Left ventricle myocardium superior (tissue), 1 donor: ENCODE data around the gene ZNF471. TPM values are rescaled to one million over a fixed set of nuclear protein-coding genes. Genes with fewer than 3 reads are reported as not detected.
A peak's percentile ranks its signal among the peaks of the same experiment; 100 is the strongest.

ENCODE experiments used
- ATAC-seq: fragments of 200-7000 bp; cut with Tn5 transposase; one replicate; pipeline ENCODE4 v1.9.1; 2020; ENCODE audit warnings: mild to moderate bottlenecking, moderate library complexity
- DNase-seq: peaks from one replicate; pipeline ENCODE4 v3.0.0-alpha.2; 2020
- intact Hi-C: fragments of 100-400 bp; cut with micrococcal nuclease; formaldehyde crosslinking; loops from one replicate; pipeline ENCODE4 v1.11.0; 2022
- total RNA-seq: library from RNA; stranded (reverse); fragmentation: NEBNext Ultra II Directional; extraction: Animal tissue kit (Norgen Biotek cat#: 25700); gene quantifications from one replicate; pipeline ENCODE4 v1.2.1, GENCODE V29; 2021
- donor health status: DM: no; HTN: yes; CAD: no; lungs with severe emphysema.

ZNF471 gene
- total RNA-seq, 1 donor from 2014 or later: 7.6 TPM

DNA sequence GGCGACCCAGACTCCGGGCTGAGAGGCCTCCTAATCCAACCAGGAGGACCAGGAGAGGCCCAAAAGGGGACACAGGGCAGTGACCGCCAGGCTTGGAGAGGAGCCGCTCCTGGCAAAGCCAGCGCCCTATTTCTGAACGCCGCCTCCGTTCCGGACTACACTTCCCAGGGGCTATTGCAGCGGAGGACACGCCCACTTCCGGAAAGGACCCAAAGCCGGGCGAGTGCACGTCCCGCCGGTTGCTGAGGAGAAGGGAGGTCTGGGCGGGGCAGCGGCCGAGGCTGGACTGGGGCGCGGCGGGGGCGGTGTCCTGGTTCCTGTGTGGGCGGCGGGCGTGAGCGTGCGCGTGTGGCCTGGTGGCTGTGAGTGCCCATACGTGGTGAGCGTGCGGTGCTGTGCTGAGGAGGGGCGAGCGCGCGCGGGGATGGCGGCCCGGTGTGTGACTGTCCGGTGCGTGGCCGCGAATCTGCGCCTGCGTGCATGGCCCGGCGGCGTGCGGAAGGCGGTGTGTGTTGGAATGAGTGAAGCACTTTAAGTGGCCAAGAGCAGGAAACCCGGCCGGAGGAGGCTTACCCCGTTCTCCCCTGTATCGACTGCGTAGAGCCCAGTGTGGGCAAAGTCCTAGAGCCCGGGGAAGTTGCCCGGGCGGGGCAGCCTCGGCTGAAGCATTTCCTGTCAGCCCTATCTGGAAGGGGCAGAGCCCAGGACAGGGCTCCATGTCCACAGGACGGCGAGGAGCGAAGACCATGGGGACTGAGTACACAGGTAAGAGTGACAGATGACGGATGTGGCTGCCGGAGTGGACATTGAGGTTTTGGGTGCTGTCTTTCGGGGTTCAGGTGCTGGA lies 59.8 kb downstream of the ZNF471 start, which contains the start of gene ZNF470:
Gene ZNF470 (plus strand): TSS at position 195 of the 847 bp plus-strand sequence. CDS start 2,844 bp downstream, outside the sequence.
- intact Hi-C loops: no loop called here
- ATAC-seq: peak; percentile 100
- peak; percentile 96 for DNase-seq

DNA sequence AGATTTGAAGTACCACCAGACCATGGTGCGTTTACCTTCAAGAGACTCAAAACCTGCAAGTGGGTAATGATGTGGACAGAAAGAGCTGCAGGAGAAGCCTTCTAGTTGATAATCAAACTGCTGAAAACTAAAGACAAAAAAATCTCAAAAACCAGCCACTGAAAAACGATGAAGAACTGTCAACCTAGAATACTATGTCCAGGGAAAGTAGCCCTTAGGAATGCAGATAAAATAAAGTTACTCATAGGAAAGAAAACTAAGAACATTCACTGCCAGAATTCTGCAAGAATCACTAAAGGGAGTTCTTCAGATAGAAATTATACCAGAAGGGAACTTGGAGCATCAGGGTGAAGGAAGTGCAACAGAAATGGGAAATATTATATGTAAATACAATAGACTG lies 64.9 kb downstream of the ZNF471 start:
- DNase-seq: no peak
- intact Hi-C loops: no loop called here
- ATAC-seq: no peak

DNA sequence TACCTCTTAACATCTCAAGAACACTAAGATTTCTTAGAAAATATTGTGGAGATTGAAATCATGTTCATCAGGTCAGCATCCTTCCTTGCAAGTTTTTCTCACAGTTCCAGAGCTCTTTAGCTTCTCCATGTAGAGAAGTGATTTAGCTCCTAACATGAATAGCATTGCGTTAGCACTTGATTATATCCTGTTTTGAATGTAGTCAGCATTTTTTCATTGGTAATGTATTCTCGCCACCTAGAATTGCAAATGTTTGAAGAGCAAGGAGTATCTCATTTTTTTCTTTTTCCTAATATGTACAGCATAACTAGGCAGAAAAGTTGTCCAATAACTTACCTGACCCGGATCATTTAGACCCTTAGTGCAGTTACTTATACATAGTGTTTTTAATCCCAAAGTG lies 66.3 kb downstream of the ZNF471 start:
- DNase-seq (no peak), ATAC-seq (no peak)
- intact Hi-C loops: no loop called here

DNA sequence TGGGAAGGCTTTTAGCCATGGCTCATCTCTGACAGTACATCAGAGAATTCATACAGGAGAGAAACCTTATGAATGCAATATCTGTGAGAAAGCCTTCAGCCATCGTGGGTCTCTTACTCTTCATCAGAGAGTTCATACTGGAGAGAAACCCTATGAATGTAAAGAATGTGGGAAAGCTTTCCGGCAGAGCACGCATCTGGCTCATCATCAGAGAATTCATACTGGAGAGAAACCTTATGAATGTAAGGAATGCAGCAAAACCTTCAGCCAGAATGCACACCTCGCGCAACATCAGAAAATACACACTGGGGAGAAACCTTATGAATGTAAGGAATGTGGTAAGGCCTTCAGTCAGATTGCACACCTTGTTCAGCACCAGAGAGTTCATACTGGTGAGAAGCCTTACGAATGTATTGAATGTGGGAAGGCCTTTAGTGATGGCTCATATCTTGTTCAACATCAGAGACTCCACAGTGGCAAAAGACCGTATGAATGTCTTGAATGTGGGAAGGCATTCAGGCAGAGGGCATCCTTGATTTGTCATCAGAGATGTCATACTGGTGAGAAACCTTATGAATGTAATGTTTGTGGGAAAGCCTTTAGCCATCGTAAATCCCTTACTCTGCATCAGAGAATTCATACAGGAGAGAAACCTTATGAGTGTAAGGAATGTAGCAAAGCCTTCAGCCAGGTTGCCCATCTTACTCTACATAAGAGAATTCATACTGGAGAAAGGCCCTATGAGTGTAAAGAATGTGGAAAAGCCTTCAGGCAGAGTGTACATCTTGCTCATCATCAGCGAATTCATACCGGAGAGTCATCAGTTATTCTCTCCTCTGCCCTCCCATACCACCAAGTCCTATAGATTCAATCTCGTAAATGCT lies 70.3 kb downstream of the ZNF471 start:
- intact Hi-C loops: no loop called here
- ATAC-seq: no peak
- DNase-seq: no peak

Other genes starting within 250 kb of the ZNF471 start
- not detected for gene EDDM13, start 235.1 kb upstream of the ZNF471 start, total RNA-seq
- gene ZSCAN5A, start 193.0 kb upstream of the ZNF471 start, total RNA-seq: 18.4 TPM
- 5.5 TPM for gene ZNF582, start 114.3 kb upstream of the ZNF471 start, total RNA-seq
- gene ZNF583, start 103.5 kb upstream of the ZNF471 start, total RNA-seq: 5.3 TPM
- 5.6 TPM for gene ZNF667, start 30.5 kb upstream of the ZNF471 start, total RNA-seq
- 4.9 TPM for gene ZFP28, start 31.1 kb downstream of the ZNF471 start, total RNA-seq
- 4.2 TPM for gene ZNF470, start 59.6 kb downstream of the ZNF471 start, total RNA-seq
- 6.6 TPM for gene ZNF71, start 87.4 kb downstream of the ZNF471 start, total RNA-seq
- not detected for gene SMIM17, start 135.3 kb downstream of the ZNF471 start, total RNA-seq
- 6.3 TPM for gene ZNF835, start 163.9 kb downstream of the ZNF471 start, total RNA-seq